Measurements from ENCODE around the gene LRRFIP1. TPM values are rescaled to one million over a fixed set of nuclear protein-coding genes. Genes with fewer than 3 reads are reported as not detected.

The LRRFIP1 gene
- total and polyA plus RNA-seq, 9 of the 15 experiments (the other 6 are each of a cell fraction or from before 2014, with no cell fraction given) = 13.1 to 45.2 (median 31.3) TPM

DNA sequence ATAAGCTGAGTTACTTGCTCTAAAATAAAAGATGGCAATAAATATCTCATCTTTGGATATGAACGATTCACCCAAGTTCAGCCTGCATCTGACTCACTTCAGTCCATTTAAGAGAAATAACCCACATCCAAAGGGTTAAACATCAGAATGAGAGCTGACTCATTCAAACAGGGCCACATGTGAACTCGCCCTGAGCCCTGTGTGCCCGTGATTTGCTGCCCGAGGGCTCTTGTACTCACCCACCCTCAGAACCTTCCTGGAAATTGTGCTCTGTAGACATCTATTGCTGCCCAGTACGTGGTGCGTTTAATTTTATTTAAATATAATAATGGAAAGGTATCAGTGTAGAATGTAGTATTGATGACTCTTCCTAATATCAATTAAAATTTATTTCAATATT, 104.3 kb downstream of the LRRFIP1 start (continued):
- TF ChIP-seq, protein P1, sequence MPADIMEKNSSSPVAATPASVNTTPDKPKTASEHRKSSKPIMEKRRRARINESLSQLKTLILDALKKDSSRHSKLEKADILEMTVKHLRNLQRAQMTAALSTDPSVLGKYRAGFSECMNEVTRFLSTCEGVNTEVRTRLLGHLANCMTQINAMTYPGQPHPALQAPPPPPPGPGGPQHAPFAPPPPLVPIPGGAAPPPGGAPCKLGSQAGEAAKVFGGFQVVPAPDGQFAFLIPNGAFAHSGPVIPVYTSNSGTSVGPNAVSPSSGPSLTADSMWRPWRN (IDR thresholded peaks at IDR 0.05; ENCODE audit: low read depth) = no peak

DNA sequence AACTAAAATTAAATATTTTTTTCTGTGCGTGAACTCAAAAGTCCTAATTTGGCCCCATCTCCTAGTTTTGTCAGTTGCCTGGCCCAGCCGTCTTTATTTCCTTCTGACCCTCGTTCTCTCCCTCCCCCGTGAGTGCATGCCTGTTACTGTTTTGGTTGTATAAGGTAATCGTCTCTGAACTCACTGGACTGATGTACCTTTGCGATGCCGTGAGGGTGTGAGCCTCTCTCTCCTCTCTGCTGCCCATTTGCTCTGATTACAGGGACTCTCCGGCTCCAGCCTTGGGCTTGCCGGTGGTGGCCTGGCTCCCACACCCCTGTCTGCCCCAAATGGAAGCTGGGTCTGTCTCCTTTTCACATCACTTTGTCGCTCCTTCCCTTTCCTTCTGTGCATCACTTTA, 104.7 kb downstream of the LRRFIP1 start:
- Histone ChIP-seq H3K4me2 (ENCODE audit: insufficient read depth, low read length) (no peak overlapping the region), H3K79me2 (ENCODE audit: control insufficient read depth, insufficient read depth, low read length) (no peaks in the 10 kb centered on the region; the same call in 2 of the 3 replicates)
- BruUV-seq (replicated peaks) = no TSS peak

More for the DNA sequence above, 104.7 kb downstream of the LRRFIP1 start:
- intact Hi-C loops (cut with micrococcal nuclease) (no loop called here), in situ Hi-C loops (cut with MboI) (no loop called here)
- H3K36me3 ChIP-seq (ENCODE audit: control insufficient read depth, insufficient read depth, low read length) = peaks cover 5% of the 10 kb centered on the region; the same call in 1 of the 3 replicates
- H3K9me1 ChIP-seq (ENCODE audit: control insufficient read depth, insufficient read depth, low read length) = peaks cover 2% of the 10 kb centered on the region
- CTCF ChIA-PET (ENCODE audit: low intra/inter-chr PET ratio) = no interaction called here
- POLR2A ChIA-PET = interaction anchor here (1.0 kb wide), 1 partner anchor 19 kb away, joined by 3 read pairs; no protein-coding TSS in a partner anchor
- H3K4me1 ChIP-seq (replicated peaks in 1 of 2; ENCODE audit: control insufficient read depth in 2 of 2, insufficient read depth in 2 of 2, low read length in 2 of 2) = peaks cover 0 to 11% of the 10 kb centered on the region in 2 experiments; a peak in 3 of 5 replicates
- H3K9me3 ChIP-seq (replicated peaks; ENCODE audit: control insufficient read depth, insufficient read depth, low read depth, low read length) = no peaks in the 10 kb centered on the region
- H3K27me3 ChIP-seq (ENCODE audit: control insufficient read depth in 2 of 2, insufficient read depth in 2 of 2, low read length in 2 of 2) = no peaks in the 10 kb centered on the region
- no peak overlapping the region for H3K27ac ChIP-seq (ENCODE audit: extremely low read depth, low read depth, low read length)
- H4K20me1 ChIP-seq (replicated peaks; ENCODE audit: control insufficient read depth, insufficient read depth, low read length) = no peaks in the 10 kb centered on the region
- ATAC-seq (no peak), DNase-seq (ENCODE audit: extremely low read depth in 1 of 4, low spot score in 3 of 4) (no peak), FAIRE-seq (no peak)
- TF ChIP-seq HDAC2 (IDR thresholded peaks at IDR 0.05) (no peak), KLF10 (CRISPR knock-in tag; IDR thresholded peaks at IDR 0.05) (no peak), MTA3 (IDR thresholded peaks at IDR 0.05; ENCODE audit: borderline replicate concordance) (no peak), MTF1 (CRISPR knock-in tag; IDR thresholded peaks at IDR 0.05; ENCODE audit: borderline replicate concordance) (no peak), NFRKB (IDR thresholded peaks at IDR 0.05; ENCODE audit: low read depth) (no peak), CBX5 (IDR thresholded peaks at IDR 0.05; ENCODE audit: borderline replicate concordance, low read depth) (no peak), CHCHD3 (CRISPR knock-in tag; IDR thresholded peaks at IDR 0.05) (no peak), POLR2B (IDR thresholded peaks at IDR 0.05; ENCODE audit: low read depth, partially characterized antibody) (no peak), FOXP1 (CRISPR knock-in tag; IDR thresholded peaks at IDR 0.05) (no peak), EP300 (IDR thresholded peaks at IDR 0.05; ENCODE audit: low read length) (no peak), DPF2 (IDR thresholded peaks at IDR 0.05) (no peak)
- TF ChIP-seq, protein P2, sequence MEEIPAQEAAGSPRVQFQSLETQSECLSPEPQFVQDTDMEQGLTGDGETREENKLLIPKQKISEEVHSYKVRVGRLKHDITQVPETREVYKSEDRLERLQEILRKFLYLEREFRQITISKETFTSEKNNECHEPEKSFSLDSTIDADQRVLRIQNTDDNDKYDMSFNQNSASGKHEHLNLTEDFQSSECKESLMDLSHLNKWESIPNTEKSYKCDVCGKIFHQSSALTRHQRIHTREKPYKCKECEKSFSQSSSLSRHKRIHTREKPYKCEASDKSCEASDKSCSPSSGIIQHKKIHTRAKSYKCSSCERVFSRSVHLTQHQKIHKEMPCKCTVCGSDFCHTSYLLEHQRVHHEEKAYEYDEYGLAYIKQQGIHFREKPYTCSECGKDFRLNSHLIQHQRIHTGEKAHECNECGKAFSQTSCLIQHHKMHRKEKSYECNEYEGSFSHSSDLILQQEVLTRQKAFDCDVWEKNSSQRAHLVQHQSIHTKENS (CRISPR knock-in tag; IDR thresholded peaks at IDR 0.05) = no peak
- TF ChIP-seq, protein P3, sequence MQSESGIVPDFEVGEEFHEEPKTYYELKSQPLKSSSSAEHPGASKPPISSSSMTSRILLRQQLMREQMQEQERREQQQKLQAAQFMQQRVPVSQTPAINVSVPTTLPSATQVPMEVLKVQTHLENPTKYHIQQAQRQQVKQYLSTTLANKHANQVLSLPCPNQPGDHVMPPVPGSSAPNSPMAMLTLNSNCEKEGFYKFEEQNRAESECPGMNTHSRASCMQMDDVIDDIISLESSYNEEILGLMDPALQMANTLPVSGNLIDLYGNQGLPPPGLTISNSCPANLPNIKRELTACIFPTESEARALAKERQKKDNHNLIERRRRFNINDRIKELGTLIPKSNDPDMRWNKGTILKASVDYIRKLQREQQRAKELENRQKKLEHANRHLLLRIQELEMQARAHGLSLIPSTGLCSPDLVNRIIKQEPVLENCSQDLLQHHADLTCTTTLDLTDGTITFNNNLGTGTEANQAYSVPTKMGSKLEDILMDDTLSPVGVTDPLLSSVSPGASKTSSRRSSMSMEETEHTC (IDR thresholded peaks at IDR 0.05) = no peak
- no peak overlapping the region for H3K4me3 ChIP-seq
- H3K9ac ChIP-seq (ENCODE audit: insufficient read depth in 1 of 2, low read depth in 2 of 2, low read length in 2 of 2) = no peak overlapping the region
- 80% methylated on average over 8 of the region's 10 CpGs for WGBS (ENCODE audit: insufficient coverage, low coverage, missing lambda C conversion rate)
- H2AFZ ChIP-seq (ENCODE audit: low read depth, low read length) = no peak overlapping the region

Measured in K562 (cell line).